Hematopoietic multipotent progenitor cell treated with erythropoietin and hydrocortisone succinate and interleukin-3 and kit ligand, for 8 days (in vitro differentiated cells): ENCODE data around the gene ZNF540.
"Not testable (repeated sequence)": the region's sequence is repeated elsewhere in the genome, so short reads cannot be mapped to it uniquely, and the experiment has no call there.

Experiments used
- DNase-seq: peaks from one replicate; pipeline ENCODE4 v3.0.0-alpha.2; 2015

The ZNF540 gene

DNA sequence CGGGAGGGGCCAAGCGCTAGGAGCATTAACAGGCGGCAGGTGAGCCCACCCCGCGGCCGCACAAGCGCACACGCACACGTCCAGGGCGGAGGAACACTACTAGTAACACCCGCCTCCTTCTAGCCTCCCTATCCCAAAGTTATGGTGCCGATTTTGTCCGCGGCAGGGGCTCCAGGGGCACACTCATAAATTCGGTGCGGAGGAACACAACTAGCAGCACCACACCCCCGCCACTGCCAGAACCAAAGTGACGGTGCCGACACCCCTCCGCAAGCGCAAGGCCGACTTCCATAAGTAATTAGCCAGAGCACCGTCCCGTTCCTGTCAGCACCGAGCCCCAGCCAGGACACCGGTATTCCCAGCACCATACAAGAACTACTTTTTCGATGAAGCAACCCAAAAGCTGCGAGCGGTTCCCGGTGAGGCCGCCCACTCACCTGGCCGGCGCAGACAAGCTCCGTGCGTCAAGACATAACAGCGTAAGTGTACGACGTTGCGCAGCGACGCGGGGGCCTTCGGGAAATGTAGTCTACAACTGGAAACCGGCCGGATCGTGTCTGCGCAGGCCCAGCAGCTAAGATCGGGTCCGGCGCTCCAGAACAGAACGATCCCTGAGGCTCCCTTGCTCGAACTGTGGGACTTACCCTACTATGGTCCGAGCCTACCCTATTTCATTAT lies at the start of gene ZNF540, which contains the start of gene ZNF571:
ZNF540 (plus strand) TSS at position 573 of the 678 bp plus-strand sequence. CDS start 3,572 bp downstream, outside the sequence.
ZNF571 (minus strand) TSS at position 489 of the 678 bp plus-strand sequence. CDS start 8,116 bp downstream, outside the sequence.
- peak; percentile 94 for DNase-seq

DNA sequence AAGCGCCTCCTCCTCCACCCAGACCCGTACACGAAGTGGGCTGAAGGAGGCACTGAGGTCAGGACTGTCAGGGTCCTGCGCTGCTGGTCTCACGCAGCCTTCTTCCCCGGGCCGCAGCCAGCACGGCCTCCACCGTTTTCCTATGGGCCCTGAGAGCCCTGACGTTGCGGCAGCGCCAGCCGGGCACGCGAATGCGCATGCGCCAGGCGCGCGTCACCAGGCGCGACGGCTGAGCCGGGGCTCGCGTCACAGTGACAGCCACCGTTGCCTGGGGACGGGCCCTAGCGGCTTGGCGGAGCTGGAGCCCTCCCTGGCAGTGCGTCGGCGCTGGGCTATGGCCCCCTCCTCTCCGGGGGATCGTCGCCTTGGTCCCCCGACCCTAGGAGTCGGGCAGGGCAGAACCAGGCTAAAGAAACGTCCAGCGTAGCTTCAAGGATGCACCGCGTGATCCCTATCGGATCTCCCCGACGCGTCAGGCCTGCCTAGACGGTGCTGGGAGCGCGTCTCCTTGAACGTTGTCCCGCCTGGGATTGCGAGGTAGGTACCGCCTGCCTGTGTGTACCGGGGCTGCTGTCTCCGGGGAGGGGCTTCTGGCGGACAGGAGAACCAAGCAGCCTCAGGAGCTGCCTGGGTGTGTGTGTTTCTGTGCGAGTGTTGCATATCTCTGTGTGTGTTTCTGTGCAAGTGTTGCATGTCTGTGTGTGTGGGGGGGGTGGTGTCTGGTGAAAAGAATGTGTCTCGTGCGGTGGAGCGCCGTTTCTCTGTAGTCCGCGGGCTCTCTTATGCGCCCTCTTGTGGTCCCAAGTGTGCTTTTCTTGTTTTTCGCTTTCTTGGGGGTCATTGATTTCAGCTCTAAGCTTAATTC lies 43.3 kb upstream of the ZNF540 start:
- peak; percentile 73 for DNase-seq

DNA sequence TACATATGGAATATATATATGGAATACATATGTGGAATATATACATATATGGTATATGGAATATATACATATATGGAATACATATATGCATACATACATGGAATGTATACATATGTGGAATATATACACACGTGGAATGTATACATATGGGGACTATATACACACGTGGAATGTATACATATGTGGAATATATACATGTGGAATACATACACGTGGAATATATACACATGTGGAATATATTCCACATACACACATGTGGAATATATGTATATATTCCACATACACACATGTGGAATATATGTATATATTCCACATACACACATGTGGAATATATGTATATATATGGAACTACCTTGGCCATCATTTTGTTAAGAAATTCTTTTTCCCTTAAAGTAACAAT lies 31.2 kb upstream of the ZNF540 start:
- no peak for DNase-seq

DNA sequence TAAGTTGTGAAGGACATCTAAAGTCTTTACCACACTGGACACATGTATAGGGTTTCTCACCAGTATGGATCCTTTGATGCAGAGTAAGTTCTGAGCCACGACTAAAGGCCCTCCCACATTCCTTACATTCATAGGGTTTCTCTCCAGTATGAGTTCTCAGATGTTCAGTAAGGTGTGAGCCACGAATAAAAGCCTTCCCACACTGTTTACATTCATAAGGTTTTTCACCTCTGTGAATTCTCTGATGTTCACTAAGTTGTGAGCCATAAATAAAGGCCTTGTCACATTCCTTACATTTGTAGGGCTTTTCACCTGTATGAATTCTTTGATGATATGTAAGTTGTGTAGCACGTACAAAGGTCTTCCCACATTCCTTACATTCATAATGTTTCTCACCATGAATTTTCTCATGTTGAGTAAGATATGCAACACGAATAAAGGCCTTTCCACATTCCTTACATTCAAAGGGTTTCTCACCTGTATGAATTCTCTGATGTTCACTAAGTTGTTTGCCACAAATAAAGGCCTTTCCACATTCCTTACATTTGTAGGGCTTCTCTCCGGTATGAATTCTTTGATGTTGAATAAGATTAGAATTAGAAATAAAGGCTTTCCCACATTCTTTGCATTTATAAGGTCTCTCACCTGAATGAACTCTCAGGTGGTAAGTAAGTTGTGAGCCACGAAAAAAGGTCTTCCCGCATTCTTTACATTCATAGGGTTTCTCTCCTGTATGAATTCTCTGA lies 29.9 kb upstream of the ZNF540 start:
- DNase-seq, result peak; percentile 6

DNA sequence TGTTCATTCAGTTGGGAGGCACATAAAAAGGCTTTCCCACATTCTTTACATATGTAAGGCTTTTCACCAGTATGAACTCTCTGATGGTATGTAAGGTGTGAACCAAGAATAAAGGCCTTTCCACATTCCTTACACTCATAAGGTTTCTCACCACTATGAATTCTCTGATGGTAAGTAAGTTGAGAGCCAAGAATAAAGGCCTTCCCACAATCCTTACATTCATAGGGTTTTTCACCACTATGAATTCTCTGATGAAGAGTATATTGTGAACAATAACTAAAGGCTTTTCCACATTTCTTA lies 29.4 kb upstream of the ZNF540 start:
- DNase-seq, result no peak

DNA sequence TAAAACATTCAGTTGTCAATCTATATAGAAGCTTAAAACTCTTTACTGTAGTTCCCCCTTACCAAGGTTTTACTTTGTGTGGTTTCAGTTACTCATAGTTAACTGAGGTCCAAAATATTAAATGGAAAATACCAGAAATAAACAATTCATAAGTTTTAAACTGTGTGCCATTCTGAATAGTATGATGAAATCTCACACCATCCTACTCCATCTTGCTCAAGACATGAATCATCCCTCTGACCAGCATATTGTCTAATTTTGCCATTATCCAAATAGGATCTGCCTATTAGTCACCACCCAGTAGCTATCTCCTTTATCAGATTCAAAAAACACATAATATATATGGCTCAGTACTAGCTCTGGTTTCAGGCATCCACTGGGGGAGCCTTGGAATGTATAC lies 22.5 kb upstream of the ZNF540 start:
- no peak for DNase-seq

DNA sequence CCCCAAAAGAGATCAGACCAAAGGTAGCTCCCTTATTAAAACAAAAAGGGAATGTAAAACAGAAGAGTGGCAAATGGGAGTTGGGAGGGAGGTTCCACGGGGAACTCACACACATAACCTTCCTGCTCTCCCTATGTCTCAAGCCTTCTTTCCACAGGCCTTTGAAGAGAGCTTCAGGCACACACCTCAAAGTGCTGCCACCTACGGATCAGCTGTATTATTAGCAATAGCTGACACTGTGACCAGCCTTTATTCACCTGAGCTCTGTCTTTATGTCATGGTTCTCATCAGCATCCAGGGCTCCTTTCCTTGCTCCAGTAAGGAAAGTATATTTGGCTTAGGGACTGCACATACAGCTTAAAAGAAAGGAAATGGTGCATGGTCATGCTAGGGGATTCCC lies 11.3 kb upstream of the ZNF540 start:
- no peak for DNase-seq

DNA sequence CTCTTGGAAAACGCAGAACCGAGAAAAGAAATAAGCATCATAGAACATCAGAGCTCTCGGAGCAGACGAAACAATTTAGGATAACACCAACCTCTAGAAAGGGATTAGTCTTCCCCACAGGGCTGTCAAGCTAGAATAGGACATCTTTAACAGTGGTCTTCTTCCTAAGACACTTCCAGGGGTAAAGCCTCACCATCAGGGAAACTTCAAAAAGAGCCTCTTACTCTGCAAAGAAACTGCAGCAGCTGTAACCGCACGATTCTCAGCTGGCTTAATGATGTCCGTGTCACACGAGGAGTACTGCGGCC lies 726 bp upstream of the ZNF540 start:
- no peak for DNase-seq

DNA sequence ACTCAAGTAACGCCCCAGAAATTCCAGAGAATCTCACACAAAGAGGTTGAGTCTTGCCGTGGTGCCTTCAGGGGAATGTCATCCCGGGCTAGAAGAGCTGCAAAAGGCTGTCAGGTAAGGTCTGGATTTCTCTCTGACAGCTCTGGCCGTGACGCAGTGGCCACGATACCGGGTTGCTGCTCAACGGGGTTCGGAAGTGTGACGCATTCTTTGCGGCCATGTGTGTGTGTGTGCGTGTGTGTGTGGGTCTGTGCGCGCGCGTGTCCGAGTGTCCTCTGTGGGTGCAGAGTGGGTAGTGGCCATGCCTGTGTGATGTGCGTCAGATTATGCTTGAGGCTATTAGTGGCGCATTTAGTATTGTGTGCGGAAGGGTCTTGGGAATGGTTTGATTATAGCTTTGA lies 306 bp downstream of the ZNF540 start:
- DNase-seq, result no peak

DNA sequence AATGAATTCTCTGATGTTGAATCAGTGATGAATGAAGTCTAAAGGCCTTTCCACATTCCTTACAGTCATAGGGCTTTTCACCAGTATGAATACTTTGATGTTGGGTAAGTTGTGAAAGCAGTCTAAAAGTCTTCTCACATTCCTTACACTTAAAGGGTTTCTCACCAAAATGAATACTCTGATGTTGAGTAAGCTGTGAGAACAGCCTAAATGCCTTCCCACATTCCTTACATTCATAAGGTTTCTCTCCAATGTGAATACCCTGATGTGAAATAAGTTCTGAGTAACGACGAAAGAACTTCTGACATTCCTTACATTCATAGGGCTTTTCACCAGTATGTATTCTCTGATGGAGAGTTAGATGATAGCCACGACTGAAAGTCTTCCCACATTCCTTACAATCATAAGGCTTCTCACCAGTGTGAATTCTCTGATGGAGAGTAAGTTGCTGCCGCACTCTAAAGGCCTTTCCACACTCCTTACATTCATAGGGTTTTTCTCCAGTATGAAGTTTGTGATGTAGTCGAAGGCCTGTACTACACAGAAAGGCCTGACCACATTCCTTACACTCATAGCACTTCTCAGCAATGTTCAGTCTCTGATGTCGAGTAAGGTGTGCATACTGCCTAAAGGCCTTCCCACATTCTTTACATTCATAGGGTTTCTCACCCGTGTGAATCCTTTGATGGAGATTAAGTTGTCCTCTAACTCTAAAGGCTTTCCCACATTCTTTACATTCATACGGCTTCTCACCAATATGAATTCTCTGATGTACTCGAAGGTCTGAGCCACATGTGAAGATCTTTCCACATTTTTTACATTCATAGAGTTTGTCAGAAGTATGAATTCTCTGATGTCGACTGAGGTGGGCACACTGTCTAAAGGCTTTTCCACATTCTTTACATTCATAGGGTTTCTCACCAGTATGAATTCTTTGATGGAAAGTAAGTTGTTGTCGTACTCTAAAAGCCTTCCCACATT lies 40.7 kb downstream of the ZNF540 start:
- no peak for DNase-seq

DNA sequence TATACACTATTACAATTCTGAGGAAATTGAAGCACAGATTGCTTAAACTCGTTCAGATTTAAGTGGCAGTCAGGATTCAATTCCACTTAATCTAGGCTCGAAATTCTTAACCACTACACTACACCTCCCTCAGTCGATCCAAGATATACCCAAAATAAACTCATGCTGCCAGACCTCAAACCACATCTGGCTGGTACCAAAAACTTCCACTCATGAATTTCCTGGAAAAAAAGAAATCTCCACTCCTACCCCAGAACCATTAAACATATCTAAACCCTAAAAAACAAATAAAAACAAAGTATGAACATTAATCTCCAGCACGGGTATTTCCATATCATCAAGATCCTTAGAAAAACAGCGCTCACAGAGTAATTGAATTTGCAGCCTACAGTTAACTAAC lies 59.4 kb downstream of the ZNF540 start:
- peak; percentile 27 for DNase-seq

DNA sequence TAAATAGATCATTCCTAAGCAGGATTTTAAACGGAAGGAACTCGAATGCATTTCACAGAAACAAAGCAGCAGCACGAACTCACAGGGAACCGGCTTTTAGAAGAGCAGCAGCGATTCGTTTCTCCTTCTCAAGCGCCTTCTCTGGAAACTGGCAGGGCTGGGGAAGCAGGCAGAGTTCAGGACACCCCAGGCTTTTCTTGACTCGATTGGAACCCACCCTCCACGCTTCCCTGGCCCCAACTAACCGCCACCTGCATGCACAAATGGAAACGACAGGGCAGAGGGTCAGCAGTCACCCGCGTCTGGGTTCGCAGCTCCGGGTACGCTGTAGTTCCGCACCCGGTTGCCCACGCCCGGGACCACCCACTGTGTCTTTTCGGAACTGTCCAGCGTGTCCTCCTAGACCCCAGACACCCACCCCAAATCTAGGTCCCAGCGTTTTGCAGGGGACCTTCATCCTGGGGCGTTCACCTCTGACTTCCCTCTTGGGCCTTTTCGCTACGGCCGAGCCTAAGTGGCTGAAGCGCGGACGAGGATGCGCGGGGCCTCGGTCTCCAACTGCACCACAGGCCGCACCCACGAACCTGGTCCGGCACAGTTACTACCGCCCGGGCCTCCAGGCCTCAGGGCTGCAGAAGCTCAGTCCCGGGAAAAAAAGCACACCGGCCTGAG lies 60.1 kb downstream of the ZNF540 start:
- DNase-seq, result peak; percentile 40

DNA sequence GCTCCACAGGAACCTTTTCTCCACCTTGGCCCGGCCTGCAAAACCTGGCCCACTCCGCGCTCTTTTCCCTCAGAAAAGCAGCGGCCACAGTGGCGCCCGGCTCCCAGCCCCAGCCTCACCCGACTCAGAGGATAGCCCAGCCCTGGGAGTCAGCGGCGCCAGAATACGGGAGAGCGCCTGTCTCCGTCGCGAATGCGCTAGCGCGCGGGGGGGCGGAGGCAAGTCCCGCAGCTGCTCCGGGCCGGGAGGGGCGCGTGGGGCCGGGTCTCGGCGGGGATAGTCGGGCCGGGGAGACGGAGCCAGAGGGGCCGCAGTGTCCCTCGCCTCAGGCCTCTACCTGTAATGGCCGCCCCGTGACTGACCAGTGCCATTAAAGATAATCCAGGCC lies 60.6 kb downstream of the ZNF540 start, which contains the start of gene ZFP30:
ZFP30 (minus strand) TSS at position 165 of the 388 bp plus-strand sequence. CDS start 7,643 bp downstream, outside the sequence.
- DNase-seq, result peak; percentile 79

DNA sequence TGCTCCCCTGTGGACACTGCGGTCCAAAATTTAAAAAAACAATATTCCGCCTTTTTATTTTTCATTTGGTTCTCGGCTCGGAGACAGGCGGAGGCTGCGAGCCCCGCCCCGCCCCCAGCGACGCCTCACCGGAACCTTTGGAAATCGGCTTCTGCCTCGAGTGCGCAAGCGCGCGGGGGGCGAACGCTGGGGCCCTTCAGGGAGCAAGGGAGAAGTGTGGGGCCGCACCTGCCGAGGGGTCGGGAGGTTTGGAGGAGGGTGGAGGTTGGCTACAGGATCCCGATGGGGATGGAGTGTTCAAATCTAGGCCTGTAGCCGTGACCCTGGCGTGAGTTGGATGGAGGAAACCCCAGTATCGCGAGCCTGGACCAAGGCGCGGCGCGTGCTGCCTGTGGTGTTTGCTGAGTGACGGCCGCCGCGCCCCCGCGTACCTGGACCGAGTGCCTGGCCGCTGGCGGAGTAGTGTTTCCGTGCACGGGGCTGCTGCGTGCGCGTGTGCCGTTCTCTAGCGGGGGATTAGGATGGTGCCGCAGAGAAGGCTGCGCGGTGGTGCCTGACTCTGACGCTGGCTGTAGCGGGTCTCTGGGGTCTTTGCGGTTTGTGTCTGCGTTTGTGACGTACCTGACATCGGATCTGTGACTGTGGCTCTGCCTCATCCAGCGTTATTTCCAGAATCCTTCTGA lies 61.2 kb downstream of the ZNF540 start:
- peak; percentile 78 for DNase-seq

DNA sequence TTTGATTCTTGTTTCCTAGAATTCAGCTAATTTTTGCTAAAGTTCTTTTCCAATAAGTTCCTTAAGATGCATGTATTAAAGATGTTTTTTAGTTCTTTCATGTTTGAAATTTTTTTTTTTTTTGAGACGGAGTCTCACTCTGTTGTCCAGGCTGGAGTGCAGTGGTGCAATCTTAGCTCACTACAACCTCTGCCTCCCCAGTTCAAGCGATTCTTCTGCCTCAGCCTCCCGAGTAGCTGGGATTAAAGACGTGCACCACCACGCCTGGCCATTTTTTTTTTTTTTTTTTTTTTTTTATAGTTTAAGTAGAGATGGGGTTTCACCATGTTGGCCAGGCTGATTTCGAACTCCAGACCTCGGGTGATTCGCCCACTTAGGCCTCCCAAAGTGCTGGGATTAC lies 62.5 kb downstream of the ZNF540 start:
- not testable (repeated sequence) for DNase-seq
